SK-N-MC (cell line): Measurements from ENCODE around the gene PPP2R2C.

Experiments
- EZH2 ChIP-seq: fragments of 200-600 bp; sonication (generic); IDR thresholded peaks from one replicate; pipeline ENCODE4 v1.6.1; 2017; ENCODE audit warnings: antibody characterized with exemption
- FOXP2 ChIP-seq: optimal IDR thresholded peaks from 2 replicates; pipeline ENCODE3; 2011; ENCODE audit warnings: mild to moderate bottlenecking, moderate library complexity; ENCODE audit not compliant: insufficient read depth; ENCODE audit errors: extremely low read length, control extremely low read depth
- POLR2AphosphoS5 ChIP-seq: IDR thresholded peaks from 2 replicates; pipeline ENCODE4 v1.6.1; 2012; ENCODE audit warnings: mild to moderate bottlenecking, low read depth, low read length, borderline replicate concordance

DNA sequence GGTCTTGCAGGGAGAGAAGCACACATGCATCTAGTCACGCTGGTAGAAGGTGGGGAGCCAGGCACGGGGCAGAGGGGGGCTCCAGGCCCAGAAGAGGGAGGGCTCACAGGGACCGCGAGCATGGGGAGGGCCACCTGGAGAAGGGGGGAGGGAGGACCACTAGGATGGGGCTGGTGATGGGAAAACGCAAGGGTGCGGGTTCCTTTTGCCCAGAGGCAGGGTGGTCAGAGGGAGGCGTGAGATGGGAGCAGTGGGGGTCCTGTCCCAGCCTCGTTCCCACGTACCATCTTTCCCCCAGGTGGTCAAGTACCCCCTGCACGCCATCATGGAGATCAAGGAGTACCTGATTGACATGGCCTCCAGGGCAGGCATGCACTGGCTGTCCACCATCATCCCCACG is 172.1 kb downstream of the PPP2R2C start:
- TF ChIP-seq EZH2, result no peak
- TF ChIP-seq POLR2AphosphoS5, result no peak
- TF ChIP-seq FOXP2, result no peak
